Activated T-helper 1 cell treated with anti-CD3 and anti-CD28 coated beads, Interleukin-2, amount 50 U/mL, for 16 hours (primary cell): ENCODE data around the gene CBX8.
"Not testable (repeated sequence)": the region's sequence is repeated elsewhere in the genome, so short reads cannot be mapped to it uniquely, and the experiment has no call there.

Source experiments
- DNase-seq, 2 donors: peaks; one replicate each; pipeline ENCODE4 v3.0.0-alpha.2; 2020; ENCODE audit warnings: low read depth in 1 of 2, low spot score in 1 of 2

Gene CBX8

GRCh38 chr17:79754903-79755302, 42.0 kb downstream of the CBX8 start:
- not testable (repeated sequence) for DNase-seq

DNA sequence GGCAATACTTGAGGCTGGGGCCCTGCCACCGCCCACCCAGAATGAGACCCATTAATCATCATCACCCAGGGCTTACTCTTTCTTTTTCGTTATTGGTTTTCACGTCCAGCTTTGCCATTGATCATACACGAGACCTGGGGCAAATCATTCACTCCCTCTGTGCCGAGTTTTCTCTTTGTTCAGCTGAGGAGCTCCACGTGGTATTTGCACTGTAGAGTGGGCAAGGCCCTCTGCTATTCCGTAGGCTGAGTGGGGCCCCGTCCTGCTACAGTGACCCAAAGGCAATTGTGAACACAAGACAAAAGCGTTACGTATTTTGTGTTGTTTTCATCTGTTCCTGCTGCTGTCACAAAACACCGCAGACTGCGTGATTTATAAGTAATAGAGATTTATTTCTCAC, 42.5 kb downstream of the CBX8 start:
- no peak for DNase-seq

GRCh38 chr17:79752175-79752574, 44.7 kb downstream of the CBX8 start:
- no peak for DNase-seq

DNA sequence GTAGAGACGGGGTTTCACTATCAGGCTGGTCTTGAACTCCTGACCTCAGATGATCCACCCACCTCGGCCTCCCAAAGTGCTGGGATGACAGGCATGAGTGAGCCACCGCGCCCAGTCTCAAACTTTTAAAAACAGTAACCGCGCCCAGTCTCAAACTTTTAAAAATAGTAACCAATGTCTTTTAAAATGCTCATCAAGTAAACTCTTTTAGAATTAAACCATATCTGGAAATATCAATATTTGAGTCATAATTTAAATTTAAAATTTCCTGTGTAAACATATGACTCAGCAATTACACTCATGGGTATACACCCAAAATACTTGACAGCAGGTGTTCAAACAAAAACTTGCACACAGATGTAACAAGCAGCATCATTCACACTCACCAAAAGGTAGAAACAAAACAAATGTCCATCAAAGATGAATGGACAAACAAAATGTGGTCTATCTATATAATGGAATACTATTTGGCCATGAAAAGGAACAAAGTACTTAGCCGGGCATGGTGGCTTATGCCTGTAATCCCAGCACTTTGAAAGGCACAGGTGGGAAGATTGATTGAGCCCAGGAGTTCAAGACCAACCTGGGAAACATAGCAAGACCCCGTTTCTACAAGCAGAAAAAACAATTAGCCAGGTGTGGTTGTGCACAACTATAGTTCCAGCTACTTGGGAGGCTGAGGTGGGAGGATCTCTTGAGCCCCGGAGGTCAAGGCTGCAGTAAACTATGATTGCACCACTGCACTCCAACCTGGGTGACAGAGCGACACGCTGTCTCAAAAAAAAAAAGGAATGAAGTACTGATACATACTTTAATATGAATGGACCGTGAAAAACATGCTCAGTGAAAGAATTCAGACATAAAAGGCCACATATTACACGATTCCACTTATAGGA, 46.0 kb downstream of the CBX8 start:
- DNase-seq, result no peak

DNA sequence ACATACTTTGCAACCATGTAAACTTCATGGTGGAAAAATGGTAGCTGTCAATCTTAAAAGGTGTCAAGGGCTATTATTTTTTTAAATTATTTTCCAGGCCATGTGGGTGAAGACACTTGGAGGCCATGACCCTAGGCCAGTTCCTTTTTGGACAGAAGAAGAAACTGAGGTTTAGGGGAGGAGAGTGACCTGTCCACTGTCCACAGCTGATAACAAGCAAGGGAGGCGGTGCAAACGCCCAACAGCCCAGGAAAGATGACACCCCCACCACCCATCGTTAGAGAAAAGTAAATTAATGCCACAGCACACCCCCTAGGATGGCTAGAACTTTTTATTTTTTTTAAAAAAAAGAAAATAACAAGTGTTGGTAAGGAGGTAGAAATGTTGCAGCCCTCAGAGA, 46.9 kb downstream of the CBX8 start:
- no peak for DNase-seq

- no peak for DNase-seq
Measured at GRCh38 chr17:79749156-79749815, 47.6 kb downstream of the CBX8 start.

GRCh38 chr17:79748295-79749099, 48.4 kb downstream of the CBX8 start:
- no peak for DNase-seq

DNA sequence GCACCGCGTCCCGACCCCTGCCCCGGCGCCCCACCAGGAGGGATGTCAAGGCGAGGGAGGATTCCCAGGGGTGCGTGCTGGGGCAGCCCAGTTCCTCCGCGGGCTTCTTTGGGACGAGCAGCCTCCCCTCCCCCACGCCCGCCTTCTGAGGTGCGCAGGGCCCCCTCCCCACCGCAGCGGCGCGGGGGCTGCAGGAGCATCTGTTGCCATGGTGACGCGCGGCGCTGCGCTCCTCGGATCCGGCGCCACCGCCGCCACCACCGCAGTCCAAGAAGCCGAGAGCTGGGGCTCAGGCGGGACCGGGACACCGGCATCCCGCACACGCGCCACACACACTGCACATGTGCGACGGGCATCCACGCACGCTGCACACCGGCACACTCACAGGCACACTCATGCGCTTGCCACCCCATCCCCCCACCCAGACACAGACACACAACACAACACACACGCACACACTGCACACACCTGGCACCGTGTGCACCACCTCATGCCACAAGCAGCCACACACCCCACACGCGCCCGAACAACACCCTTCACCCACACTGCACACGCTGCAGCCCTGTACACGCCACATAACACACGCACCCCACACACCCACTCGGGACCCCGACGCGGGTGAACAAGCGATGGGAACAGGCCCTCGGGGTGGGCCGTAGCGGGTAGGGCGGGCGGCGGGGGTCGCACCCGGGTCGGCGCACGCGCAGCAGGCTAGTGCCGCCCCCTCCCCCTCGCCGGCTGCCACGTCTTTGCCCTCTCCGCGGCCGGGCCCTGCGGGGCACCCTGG, 49.2 kb downstream of the CBX8 start:
- no peak for DNase-seq

- DNase-seq, result no peak
Measured at GRCh38 chr17:79746889-79747507, 49.9 kb downstream of the CBX8 start.

GRCh38 chr17:79745641-79746105, 51.2 kb downstream of the CBX8 start:
- no peak for DNase-seq

GRCh38 chr17:79743614-79744013, 53.3 kb downstream of the CBX8 start:
- DNase-seq, result no peak

GRCh38 chr17:79742951-79743476, 53.9 kb downstream of the CBX8 start:
- DNase-seq, result no peak

DNA sequence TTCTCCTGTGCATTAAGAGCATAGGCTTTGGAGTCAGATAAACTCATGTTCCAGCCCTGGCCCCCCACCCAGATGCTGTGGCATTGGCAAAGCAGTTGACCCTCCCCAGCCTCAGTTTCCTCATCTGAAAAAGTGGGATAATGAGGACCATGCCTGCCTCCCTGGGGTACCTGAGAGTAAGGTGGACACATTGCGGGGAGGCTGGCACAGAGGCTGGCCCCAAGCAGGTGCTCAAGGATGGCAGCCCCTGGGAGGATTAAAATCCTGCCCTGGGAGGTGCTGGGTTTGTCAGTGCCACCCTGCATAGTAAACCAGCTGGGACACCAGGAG, 54.3 kb downstream of the CBX8 start:
- no peak for DNase-seq
